COR-L47 (cell line): ENCODE measurements around the gene NLGN1.
A peak's percentile ranks its signal among the peaks of the same experiment; 100 is the strongest.
"Not testable (repeated sequence)": the region's sequence is repeated elsewhere in the genome, so short reads cannot be mapped to it uniquely, and the experiment has no call there.

Experiments
- DNase-seq: peaks from one replicate; lab custom pipeline; 2025; lab: John Stamatoyannopoulos, UW

Gene NLGN1

DNA sequence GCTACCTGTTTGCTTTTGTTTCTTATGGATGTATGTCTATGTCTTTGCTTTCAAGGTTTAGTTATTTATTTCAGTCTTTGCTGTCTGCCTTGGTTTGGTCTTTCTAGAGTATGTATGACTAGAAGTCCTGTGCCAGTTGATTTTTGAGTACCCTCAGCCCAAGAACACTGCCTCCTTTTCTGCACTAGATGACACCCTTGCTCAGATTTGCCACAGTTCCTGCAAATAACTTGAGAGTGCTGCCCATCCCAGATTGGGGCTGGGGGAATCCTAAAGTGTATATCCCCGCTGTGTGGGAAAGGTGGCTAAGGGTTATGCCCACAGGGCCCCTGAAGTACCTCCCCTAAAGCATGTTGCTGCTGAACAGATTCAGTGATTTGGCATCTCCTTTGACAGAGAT lies 32.0 kb downstream of the NLGN1 start:
- DNase-seq, result no peak

DNA sequence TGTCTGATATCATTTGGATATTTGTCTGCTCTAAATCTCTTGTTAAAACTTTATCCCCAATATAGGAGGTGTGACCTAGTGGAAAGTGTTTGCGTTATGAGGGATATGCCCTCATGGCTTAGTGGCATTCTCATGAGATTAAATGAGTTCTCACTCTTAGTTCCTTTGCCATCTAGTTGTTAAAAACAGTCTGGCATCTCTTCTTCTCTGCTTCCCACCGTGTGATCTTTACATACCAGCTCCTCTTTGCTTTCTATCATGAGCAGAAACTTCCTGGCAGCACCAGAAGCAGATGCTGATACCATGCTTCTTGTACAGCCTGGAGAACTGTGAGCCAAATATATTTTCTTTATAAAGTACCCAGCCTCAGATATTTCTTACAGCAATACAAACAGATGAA lies 33.0 kb downstream of the NLGN1 start:
- DNase-seq, result no peak

DNA sequence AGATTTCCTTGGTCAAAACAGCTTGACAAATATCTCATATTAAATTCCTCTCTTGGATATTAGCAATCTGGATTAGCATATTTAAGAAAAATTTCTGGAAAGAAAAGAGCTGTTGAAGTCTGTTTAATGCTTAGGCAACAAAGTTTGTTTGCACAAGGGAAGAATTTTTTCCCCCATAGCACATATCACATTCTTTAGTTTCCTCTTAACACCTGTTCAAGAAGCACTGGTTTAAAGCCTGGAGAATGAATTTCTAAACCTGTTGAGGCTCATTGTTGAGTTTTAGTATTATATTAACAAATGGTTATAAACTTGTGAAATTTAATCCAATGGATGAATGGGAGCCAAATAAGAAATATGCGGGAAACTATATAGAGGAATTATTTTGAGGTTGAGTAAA lies 41.5 kb downstream of the NLGN1 start:
- no peak for DNase-seq

GRCh38 chr3:173440514-173440913 lies 43.0 kb downstream of the NLGN1 start:
- no peak for DNase-seq

- DNase-seq, result not testable (repeated sequence)
Measured at GRCh38 chr3:173451561-173451960, 54.0 kb downstream of the NLGN1 start.

GRCh38 chr3:173463250-173463649 lies 65.7 kb downstream of the NLGN1 start:
- no peak for DNase-seq

DNA sequence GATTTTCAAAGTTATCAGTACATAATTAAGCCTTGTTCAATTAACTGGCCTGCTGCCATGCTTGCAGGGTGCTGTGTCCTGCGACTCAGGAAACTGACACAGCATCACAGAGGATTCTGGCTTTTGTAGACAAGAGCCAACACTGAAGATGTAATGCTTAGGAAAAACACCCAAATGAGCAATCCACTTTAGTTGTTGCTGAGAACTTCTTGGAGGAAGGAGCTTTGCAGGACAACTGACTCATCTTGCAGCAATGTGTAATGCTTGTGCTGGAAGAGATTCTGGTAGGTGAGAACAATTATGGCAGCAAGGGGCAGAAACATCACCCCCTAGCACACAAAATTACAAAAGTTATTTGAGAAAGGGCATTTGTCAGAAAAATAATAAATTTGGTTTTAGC lies 67.6 kb downstream of the NLGN1 start:
- DNase-seq, result no peak

- DNase-seq, result no peak
Measured at GRCh38 chr3:173465898-173466678, 68.5 kb downstream of the NLGN1 start.

DNA sequence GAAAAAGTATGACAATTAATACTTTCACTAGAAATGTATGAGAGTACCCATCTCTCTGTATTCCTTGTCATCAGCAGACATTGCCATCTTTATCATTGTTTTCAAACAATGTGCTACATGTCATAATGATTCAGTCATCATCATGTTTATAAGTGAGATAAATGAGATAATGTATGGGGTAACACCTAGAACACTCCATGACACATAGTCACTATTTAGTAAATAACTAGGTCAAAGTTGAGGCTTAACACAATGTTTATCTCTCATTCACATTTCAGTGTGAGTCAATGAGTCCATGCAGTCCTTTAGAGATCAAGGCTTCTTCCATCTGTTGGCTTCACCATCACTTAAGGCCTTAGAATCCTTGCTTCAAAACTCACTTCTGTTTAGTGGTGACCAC lies 70.0 kb downstream of the NLGN1 start:
- no peak for DNase-seq

GRCh38 chr3:173473237-173473636 lies 75.7 kb downstream of the NLGN1 start:
- no peak for DNase-seq

- no peak for DNase-seq
Measured at GRCh38 chr3:173479301-173479700, 81.8 kb downstream of the NLGN1 start.

- DNase-seq, result no peak
Measured at GRCh38 chr3:173501931-173502489, 104.5 kb downstream of the NLGN1 start.

- peak; percentile 73 for DNase-seq
Measured at GRCh38 chr3:173502983-173503568, 105.5 kb downstream of the NLGN1 start.

- DNase-seq, result no peak
Measured at GRCh38 chr3:173510565-173510964, 113.0 kb downstream of the NLGN1 start.

DNA sequence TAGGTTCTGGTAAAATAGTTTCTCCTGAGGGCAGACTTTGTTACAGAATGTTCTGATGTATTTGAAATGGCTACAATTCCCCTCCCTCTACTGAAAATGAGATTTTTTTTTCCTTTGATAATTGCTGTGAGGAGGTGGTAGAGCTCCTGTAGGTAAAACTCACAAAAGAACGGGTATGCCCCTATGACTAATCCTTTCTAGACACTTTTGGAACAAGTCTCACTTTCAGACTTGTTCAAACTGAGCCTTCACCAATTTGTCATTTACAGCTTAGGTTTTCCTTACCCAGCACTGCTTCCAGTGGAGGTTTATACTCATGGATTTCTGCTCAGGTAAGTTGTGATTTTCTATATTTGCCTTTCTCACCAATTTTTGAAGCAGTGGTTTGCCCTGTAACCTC lies 115.6 kb downstream of the NLGN1 start:
- no peak for DNase-seq

DNA sequence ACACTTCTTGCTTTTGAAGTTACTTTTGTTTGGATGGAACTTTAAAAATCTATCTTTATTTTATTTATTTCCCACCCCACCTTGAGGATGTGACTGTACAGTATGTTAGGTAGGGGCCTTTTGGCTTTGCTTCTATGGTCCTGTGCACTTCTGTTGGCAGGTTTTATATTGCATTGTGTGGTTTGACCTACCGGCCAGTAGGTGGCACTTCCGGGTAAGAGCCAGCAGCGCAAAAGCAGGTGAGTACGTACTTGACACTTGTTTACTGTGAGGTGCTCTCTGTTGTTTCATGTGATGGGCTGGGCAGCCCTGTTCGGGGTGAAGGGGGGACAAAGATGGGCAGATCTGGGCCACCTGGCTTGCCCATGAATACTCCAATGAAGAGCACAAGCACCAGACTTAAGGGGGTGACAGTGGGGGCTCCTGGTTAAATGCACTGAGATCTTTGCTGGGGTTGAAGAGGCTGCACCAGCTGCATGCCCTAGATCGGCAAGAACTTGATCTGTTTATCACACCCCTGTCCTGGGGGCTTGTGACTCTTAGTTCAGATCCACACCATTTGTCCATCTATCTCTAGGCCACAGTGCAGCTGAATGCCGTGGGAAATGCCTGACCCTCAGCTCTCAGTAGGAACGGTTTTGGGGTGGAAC lies 131.6 kb downstream of the NLGN1 start:
- DNase-seq, result peak; percentile 25

DNA sequence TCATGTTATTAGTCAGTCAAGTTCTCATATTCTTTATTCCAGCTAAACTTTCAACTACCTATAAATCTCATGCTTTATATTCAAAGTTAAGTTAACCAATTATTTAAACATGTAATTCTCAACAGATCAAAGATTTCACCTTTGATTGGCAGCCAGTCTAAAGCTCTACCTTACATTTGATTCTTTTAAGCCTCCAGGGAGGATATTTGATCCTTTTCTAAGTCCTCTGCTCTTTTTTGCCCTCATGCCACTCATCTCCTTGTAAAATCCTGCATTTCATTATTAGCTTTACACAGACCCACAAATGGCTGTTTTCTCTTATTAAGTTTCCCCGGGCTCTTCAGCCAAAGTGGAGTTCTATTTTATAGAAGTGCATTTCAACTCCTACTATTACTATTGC lies 134.1 kb downstream of the NLGN1 start:
- no peak for DNase-seq

DNA sequence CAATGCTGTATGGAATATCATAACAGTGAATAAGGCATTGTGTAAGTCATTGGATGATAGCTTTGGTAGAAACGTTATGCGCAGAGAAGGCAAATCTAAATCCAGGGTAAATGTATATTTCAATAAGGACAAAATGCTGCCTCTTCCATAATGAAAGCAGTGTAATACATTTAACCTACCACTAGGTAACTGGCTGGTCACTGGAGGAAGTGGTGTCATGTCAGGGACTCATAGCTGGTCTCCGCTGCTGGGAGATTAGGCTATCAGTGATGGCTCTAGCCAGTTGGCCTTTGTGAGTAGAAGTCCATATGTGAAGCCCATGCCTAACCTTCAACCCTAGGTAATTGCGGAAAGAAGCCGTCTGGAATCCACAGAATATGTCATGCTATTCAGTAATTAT lies 140.9 kb downstream of the NLGN1 start:
- DNase-seq, result no peak

DNA sequence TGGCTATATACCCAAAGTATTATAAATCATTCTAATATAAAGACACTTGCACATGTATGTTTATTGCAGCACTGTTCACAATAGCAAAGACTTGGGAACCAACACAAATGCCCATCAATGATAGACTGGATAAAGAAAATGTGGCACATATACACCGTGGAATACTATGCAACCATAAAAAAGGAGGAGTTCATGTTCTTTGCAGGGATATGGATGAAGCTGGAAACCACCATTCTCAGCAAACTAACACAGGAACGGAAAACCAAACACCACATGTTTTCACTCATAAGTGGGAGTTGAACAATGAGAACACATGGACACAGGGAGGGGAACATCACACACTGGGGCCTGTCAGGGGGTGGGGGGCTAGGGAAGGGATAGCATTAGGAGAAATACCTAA lies 148.0 kb downstream of the NLGN1 start:
- not testable (repeated sequence) for DNase-seq

GRCh38 chr3:173547070-173547469 lies 149.5 kb downstream of the NLGN1 start:
- no peak for DNase-seq

- DNase-seq, result no peak
Measured at GRCh38 chr3:173548261-173548660, 150.7 kb downstream of the NLGN1 start.

DNA sequence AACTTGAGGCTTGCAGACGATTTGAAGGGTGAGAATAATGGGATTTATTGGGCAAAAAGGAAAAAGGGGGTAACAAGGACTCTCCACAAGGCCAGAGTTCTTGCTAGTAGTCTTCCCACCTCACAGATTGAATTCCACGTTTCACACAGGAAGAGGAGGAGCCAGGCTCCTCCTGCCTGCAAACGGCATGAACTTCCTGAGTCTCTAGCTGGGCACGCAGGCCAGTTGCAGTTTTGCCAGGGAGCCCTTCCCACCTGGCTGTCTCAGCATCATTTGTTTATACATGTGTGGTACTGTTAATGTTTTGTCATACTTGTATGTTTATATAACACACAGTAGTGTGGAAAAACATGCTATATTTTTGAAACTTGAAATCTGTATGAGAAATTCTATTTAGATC lies 155.0 kb downstream of the NLGN1 start:
- no peak for DNase-seq

DNA sequence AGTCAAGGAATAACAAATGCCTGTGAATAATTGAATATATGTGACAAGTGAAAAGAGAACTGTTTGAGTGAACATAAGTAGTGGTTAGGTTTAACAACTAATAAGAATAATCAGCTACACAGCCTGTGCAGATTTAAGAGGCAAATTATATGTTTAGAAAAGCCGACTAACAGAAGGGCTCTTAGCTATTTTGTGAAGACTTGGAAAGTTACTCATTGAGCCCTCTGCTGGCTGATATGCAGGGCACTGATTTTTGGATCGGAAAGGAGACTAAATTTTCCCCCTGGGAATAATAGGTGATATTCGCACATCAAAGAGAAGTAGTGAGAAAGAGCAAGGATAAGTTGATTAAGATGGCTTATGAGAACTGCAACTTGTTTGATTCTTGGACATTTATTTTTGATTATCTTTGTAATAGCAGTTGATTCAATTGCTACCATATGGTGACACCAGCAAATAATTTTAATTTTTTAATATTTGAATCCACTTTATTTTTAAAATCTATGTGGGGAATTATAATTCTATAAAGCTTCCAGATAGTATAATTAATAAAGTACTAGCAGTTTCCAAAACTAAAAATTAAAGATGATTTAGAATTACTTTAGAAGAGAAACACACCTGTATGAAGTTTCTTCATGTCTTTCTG lies 156.2 kb downstream of the NLGN1 start:
- peak; percentile 74 for DNase-seq
